ENCODE results near the gene RFX3.

GRCh38 chr9:3391414-3391813 is 134.4 kb downstream of the RFX3 start:
- TF ChIP-seq CTCF (IDR thresholded peaks at IDR 0.05) (no peak), POLR2A (IDR thresholded peaks at IDR 0.05) (no peak)

Measured in esophagus squamous epithelium (tissue), 4 donors.